Breast epithelium (tissue), 3 donors: ENCODE results near the gene GPHB5.

Source experiments
- CTCF ChIP-seq, 3 donors: fragments of 450-650 bp; IDR thresholded peaks; one replicate each; pipeline ENCODE4 v1.5.1; 2016 to 2017; ENCODE audit warnings: antibody characterized with exemption in 3 of 3, mild to moderate bottlenecking in 3 of 3, moderate library complexity in 3 of 3
- POLR2A ChIP-seq: fragments of 450-650 bp; IDR thresholded peaks from one replicate; pipeline ENCODE4 v1.6.1; 2016; ENCODE audit warnings: antibody characterized with exemption, mild to moderate bottlenecking, moderate library complexity

GRCh38 chr14:63266106-63266505 is 52.6 kb downstream of the GPHB5 start:
- TF ChIP-seq CTCF (IDR thresholded peaks at IDR 0.05), result no peak
- TF ChIP-seq POLR2A, result no peak
